ENCODE measurements around the gene MISP3. TPM values are rescaled to one million over a fixed set of nuclear protein-coding genes. Genes with fewer than 3 reads are reported as not detected.

Gene MISP3
- polyA plus RNA-seq, 1 donor from 2014 or later, result 8.2 TPM

DNA sequence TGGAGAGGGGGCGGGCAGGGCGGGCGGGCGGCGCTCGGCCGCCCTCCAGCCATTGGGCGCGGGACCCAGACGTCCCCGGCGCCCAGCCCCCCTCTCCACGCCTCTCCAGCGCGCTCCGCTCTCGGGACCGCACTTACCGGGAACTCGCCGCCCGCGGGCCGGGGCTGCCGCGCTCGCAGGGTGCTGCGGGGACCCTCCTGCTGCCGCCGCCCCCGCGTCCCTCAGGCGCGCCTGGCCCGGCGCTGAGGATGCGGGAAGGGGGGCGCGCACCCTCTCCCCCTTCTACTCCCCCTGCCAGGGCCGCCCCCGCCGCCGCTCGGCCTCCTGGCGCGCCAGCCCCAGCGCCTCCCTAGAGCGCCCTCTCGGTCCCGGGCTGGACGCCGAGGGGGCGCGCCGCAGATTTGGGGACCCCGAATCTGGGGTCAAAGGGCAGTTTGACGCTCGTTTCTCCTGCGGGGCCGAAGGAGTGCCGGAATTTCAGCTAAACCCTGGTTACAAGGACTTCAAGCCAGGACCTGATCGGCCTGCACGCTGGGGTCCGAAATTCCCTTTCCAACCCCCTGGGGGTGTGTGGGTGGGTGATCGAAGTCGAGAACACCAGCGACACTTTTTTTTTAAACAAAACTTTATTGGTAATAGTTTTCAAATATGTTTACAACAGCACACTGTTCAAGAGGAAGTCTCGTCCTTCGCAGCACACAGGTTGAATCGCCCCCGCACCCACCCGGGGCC is 18.7 kb downstream of the MISP3 start:
- H2AFZ ChIP-seq (ENCODE audit: low read depth, low read length), result no peak overlapping the region
- H3K9me3 ChIP-seq (ENCODE audit: low read length), result peaks cover 3% of the 10 kb centered on the region
- peak overlapping the region; percentile 66 for H3K4me3 ChIP-seq (ENCODE audit: low read length)
- H3K36me3 ChIP-seq (ENCODE audit: insufficient read depth, low read length), result peaks cover 6% of the 10 kb centered on the region
- H3K9ac ChIP-seq (ENCODE audit: low read length), result peak overlapping the region; percentile 46
- TF ChIP-seq, protein P1, sequence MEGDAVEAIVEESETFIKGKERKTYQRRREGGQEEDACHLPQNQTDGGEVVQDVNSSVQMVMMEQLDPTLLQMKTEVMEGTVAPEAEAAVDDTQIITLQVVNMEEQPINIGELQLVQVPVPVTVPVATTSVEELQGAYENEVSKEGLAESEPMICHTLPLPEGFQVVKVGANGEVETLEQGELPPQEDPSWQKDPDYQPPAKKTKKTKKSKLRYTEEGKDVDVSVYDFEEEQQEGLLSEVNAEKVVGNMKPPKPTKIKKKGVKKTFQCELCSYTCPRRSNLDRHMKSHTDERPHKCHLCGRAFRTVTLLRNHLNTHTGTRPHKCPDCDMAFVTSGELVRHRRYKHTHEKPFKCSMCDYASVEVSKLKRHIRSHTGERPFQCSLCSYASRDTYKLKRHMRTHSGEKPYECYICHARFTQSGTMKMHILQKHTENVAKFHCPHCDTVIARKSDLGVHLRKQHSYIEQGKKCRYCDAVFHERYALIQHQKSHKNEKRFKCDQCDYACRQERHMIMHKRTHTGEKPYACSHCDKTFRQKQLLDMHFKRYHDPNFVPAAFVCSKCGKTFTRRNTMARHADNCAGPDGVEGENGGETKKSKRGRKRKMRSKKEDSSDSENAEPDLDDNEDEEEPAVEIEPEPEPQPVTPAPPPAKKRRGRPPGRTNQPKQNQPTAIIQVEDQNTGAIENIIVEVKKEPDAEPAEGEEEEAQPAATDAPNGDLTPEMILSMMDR (IDR thresholded peaks at IDR 0.05; ENCODE audit: poor library complexity, severe bottlenecking), result peak; percentile 28
- no peak for TF ChIP-seq EP300 (conservative IDR thresholded peaks at IDR 0.05; ENCODE audit: poor library complexity, severe bottlenecking)
- H3K9me2 ChIP-seq (ENCODE audit: insufficient read depth, low read length), result no peaks in the 10 kb centered on the region
- peak overlapping the region; percentile 62 for H3K4me2 ChIP-seq (ENCODE audit: low read length)
- no peaks in the 10 kb centered on the region for H3K27me3 ChIP-seq (ENCODE audit: insufficient read depth, low read depth, low read length)
- peaks cover 8% of the 10 kb centered on the region for H4K20me1 ChIP-seq (ENCODE audit: insufficient read depth)
- H3K79me2 ChIP-seq (replicated peaks; ENCODE audit: insufficient read depth, low read length), result no peaks in the 10 kb centered on the region
- H3K27ac ChIP-seq (ENCODE audit: low read length), result no peak overlapping the region
- peaks cover 4% of the 10 kb centered on the region for H3F3A ChIP-seq (ENCODE audit: insufficient read depth, low read length, poor library complexity, severe bottlenecking)

- Histone ChIP-seq H3K9me2 (ENCODE audit: insufficient read depth, low read length) (no peaks in the 10 kb centered on the region), H2AFZ (ENCODE audit: low read depth, low read length) (no peak overlapping the region), H3K27ac (ENCODE audit: low read length) (no peak overlapping the region), H3K4me3 (ENCODE audit: low read length) (peak overlapping the region; percentile 66), H3K27me3 (ENCODE audit: insufficient read depth, low read depth, low read length) (no peaks in the 10 kb centered on the region), H3K9ac (ENCODE audit: low read length) (no peak overlapping the region), H3K9me3 (ENCODE audit: low read length) (peaks cover 3% of the 10 kb centered on the region), H3K4me2 (ENCODE audit: low read length) (peak overlapping the region; percentile 62), H4K20me1 (ENCODE audit: insufficient read depth) (peaks cover 8% of the 10 kb centered on the region), H3F3A (ENCODE audit: insufficient read depth, low read length, poor library complexity, severe bottlenecking) (peaks cover 4% of the 10 kb centered on the region), H3K79me2 (replicated peaks; ENCODE audit: insufficient read depth, low read length) (no peaks in the 10 kb centered on the region), H3K36me3 (ENCODE audit: insufficient read depth, low read length) (peaks cover 6% of the 10 kb centered on the region)
- TF ChIP-seq, protein P1 (IDR thresholded peaks at IDR 0.05; ENCODE audit: poor library complexity, severe bottlenecking), result no peak
Observed at GRCh38 chr19:14091813-14092462, 19.4 kb downstream of the MISP3 start.

DNA sequence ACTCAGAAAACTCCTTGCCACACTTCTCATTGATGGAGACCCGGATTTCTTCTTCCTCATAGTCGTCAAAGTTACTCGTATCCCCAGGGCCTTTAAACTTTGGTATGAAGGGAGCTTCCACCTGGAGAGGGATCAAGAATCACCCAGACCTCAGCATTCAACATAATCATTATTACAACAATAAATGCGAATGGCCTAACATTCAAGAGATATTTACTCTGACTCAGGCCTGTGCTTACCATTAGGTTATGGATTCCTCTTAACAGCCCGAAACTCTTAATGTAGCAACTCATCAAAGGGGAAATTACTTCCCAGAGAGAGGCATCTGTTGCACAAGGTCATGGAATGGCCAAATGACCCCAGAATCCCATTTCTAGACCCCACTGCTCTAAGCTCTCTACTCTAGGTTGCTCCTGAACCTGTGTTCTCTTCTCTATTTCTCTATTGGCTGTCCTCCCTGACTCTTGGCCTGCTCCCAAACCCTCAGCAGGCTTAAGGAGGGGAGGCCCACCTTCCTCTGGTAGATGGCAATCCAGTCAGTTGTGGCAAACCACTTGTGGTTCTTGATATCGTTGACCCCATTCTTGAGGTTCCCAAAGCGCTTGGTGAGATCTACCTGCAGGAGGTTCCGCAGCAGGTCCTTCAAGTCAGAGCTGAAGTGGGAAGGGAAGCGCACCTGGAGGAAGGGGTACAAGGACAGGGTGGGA is 20.7 kb downstream of the MISP3 start:
- Histone ChIP-seq H3K9me3 (ENCODE audit: low read length) (peaks cover 3% of the 10 kb centered on the region), H3K4me3 (ENCODE audit: low read length) (no peak overlapping the region), H4K20me1 (ENCODE audit: insufficient read depth) (peaks cover 8% of the 10 kb centered on the region)

More for the DNA sequence above, 20.7 kb downstream of the MISP3 start:
- Histone ChIP-seq H3K27me3 (ENCODE audit: insufficient read depth, low read depth, low read length) (no peaks in the 10 kb centered on the region), H3K79me2 (replicated peaks; ENCODE audit: insufficient read depth, low read length) (no peaks in the 10 kb centered on the region), H3K9me2 (ENCODE audit: insufficient read depth, low read length) (no peaks in the 10 kb centered on the region), H3K27ac (ENCODE audit: low read length) (no peak overlapping the region), H3K4me2 (ENCODE audit: low read length) (no peak overlapping the region), H3F3A (ENCODE audit: insufficient read depth, low read length, poor library complexity, severe bottlenecking) (peaks cover 4% of the 10 kb centered on the region), H3K9ac (ENCODE audit: low read length) (no peak overlapping the region), H2AFZ (ENCODE audit: low read depth, low read length) (no peak overlapping the region), H3K36me3 (ENCODE audit: insufficient read depth, low read length) (peaks cover 6% of the 10 kb centered on the region)
- no peak for TF ChIP-seq EZH2 (IDR thresholded peaks at IDR 0.05; ENCODE audit: borderline replicate concordance, insufficient read depth, low read length, poor library complexity, severe bottlenecking)

All from neural cell (in vitro differentiated cells).